ENCODE results near the gene ATP8B4.

DNA sequence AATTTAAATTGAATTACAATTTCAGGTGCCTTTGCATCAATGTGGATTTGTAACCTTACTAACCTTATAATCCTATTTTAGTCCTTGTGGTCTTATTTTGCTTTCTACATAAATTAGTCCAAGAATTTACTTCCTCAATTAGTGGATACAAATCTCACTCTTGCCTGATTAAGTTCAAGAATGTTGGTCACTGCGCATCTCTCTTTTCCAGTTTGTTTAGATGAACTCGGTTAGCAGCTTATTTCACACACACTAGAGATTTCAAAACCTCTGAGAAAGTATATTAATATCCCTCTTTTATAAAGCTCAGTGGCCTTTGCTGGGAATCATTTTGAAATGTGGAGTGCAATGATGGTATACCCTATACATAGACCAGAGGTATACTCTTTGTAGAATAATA, 254.8 kb downstream of the ATP8B4 start:
- TF ChIP-seq, protein P1, sequence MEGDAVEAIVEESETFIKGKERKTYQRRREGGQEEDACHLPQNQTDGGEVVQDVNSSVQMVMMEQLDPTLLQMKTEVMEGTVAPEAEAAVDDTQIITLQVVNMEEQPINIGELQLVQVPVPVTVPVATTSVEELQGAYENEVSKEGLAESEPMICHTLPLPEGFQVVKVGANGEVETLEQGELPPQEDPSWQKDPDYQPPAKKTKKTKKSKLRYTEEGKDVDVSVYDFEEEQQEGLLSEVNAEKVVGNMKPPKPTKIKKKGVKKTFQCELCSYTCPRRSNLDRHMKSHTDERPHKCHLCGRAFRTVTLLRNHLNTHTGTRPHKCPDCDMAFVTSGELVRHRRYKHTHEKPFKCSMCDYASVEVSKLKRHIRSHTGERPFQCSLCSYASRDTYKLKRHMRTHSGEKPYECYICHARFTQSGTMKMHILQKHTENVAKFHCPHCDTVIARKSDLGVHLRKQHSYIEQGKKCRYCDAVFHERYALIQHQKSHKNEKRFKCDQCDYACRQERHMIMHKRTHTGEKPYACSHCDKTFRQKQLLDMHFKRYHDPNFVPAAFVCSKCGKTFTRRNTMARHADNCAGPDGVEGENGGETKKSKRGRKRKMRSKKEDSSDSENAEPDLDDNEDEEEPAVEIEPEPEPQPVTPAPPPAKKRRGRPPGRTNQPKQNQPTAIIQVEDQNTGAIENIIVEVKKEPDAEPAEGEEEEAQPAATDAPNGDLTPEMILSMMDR (IDR thresholded peaks at IDR 0.05) = no peak
- TF ChIP-seq POLR2A (IDR thresholded peaks at IDR 0.05) = no peak
- TF ChIP-seq POLR2AphosphoS5 (IDR thresholded peaks at IDR 0.05) = no peak

All from prostate gland (tissue), 2 donors.